Breast epithelium (tissue), 4 donors: ENCODE data around the gene CWC27. TPM values are rescaled to one million over a fixed set of nuclear protein-coding genes. Genes with fewer than 3 reads are reported as not detected.

Source experiments
- DNase-seq, 2 donors: peaks; one replicate each; pipeline ENCODE4 v3.0.0-alpha.2; 2019; ENCODE audit warnings: low spot score in 2 of 2
- H3K27ac ChIP-seq, 2 donors: fragments of 200-600 bp; sonication (generic) in 1 of 2; one replicate each; pipeline ENCODE4 v1.5.1; 2016 to 2019; ENCODE audit warnings: mild to moderate bottlenecking in 1 of 2
- H3K27me3 ChIP-seq, 2 donors: fragments of 200-600 bp; sonication (generic) in 1 of 2; one replicate each; pipeline versions ENCODE4 v1.5.1 to v1.6.0; 2017 to 2019; ENCODE audit warnings: control low read depth in 1 of 2, mild to moderate bottlenecking in 1 of 2
- H3K36me3 ChIP-seq: fragments of 200-600 bp; one replicate; pipeline ENCODE4 v1.5.1; 2019
- H3K4me1 ChIP-seq, 2 donors: fragments of 200-600 bp; sonication (generic); one replicate each; pipeline ENCODE4 v1.5.1; 2016 to 2019; ENCODE audit warnings: control low read depth in 1 of 2
- H3K4me3 ChIP-seq, 3 donors: fragments of 200-600 bp; sonication (generic); 1 replicate in 2 of 3; 2 replicates in 1 of 3; pipeline ENCODE4 v1.5.1; 2016 to 2019; ENCODE audit warnings: mild to moderate bottlenecking in 3 of 3, moderate library complexity in 2 of 3
- H3K9me3 ChIP-seq, 2 donors: fragments of 200-600 bp; sonication (generic) in 1 of 2; one replicate each; pipeline ENCODE4 v1.5.1; 2016 to 2019; ENCODE audit warnings: control low read depth in 1 of 2
- POLR2A ChIP-seq: fragments of 450-650 bp; IDR thresholded peaks from one replicate; pipeline ENCODE4 v1.6.1; 2016; ENCODE audit warnings: antibody characterized with exemption, mild to moderate bottlenecking, moderate library complexity
- POLR2AphosphoS5 ChIP-seq, 3 donors: sonication (generic); formaldehyde crosslinking; IDR thresholded peaks; one replicate each; pipeline ENCODE4 v1.6.1; 2017; ENCODE audit warnings: antibody characterized with exemption in 3 of 3
- intact Hi-C: fragments of 100-400 bp; cut with DNase I; formaldehyde crosslinking; loops from one replicate; pipeline ENCODE4 v1.15.1; 2023; ENCODE audit warnings: low total_unique reads
- total RNA-seq, 3 donors: library from RNA; depleted of rRNA; stranded (reverse); fragments of >200 nt; gene quantifications; one replicate each; pipeline ENCODE4 v1.1.0, GENCODE V29; 2016
- TF ChIP-seq, protein P1 (sequence below), 3 donors: fragments of 450-650 bp; IDR thresholded peaks; one replicate each; pipeline ENCODE4 v1.5.1; 2016 to 2017; ENCODE audit warnings: antibody characterized with exemption in 3 of 3, mild to moderate bottlenecking in 3 of 3, moderate library complexity in 3 of 3

The CWC27 gene
- total RNA-seq, 3 donors from 2014 or later, result 10.6 to 19.9 (median 18.0) TPM

DNA sequence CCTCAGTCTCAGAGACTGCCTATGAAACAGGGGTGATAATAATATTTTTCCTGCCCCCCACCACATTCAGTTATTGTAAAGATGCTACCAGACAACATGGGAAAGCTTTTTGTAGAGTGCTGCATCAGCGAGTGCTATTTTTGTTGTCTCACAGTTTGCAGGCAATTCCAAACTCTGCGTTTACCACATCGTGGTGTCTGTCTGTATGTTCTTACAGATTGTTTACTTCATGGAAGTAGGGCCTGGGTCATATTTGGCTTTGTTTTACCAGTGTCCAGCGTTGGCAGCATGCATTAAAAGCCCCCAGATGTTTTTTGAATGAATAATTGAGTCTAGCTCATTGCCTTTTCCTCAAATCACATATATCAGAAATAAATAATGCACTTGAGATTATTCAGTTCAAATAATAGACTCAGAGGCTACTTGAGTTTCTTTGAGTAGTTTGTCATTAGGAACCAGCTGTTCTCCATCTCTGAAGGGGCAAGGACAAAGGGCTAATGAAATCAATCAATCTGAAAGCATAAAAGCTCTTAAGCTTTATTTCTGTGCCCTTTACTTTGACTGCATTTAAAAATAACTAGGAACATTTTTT is 243.7 kb downstream of the CWC27 start:
- intact Hi-C loops, result no loop called here
- Histone ChIP-seq H3K27ac (no peak overlapping the region), H3K4me1 (no peaks in the 10 kb centered on the region), H3K4me3 (no peak overlapping the region), H3K9me3 (no peaks in the 10 kb centered on the region), H3K36me3 (no peaks in the 10 kb centered on the region), H3K27me3 (no peaks in the 10 kb centered on the region)
- no peak for DNase-seq
- TF ChIP-seq POLR2AphosphoS5 (IDR thresholded peaks at IDR 0.05) (no peak), POLR2A (no peak)
- TF ChIP-seq, protein P1, sequence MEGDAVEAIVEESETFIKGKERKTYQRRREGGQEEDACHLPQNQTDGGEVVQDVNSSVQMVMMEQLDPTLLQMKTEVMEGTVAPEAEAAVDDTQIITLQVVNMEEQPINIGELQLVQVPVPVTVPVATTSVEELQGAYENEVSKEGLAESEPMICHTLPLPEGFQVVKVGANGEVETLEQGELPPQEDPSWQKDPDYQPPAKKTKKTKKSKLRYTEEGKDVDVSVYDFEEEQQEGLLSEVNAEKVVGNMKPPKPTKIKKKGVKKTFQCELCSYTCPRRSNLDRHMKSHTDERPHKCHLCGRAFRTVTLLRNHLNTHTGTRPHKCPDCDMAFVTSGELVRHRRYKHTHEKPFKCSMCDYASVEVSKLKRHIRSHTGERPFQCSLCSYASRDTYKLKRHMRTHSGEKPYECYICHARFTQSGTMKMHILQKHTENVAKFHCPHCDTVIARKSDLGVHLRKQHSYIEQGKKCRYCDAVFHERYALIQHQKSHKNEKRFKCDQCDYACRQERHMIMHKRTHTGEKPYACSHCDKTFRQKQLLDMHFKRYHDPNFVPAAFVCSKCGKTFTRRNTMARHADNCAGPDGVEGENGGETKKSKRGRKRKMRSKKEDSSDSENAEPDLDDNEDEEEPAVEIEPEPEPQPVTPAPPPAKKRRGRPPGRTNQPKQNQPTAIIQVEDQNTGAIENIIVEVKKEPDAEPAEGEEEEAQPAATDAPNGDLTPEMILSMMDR (IDR thresholded peaks at IDR 0.05), result no peak

DNA sequence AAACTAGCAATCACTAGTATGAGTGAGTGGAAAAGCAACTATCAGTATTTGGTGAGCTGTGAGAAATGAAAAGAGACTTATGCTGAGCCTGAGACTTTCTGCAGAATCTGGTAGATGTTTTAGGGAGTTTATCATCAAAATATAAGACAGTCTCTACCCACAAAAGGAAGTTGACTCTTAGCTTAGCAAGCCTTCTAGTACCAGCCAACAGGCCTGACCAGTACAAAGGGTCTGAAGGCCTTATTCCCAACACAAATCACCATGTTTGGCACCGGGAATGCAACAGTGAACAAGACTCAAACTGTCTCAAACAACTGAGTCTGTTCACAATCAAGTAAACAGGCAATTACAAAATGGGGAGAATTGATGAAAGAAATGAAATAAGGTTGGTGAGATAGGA is 244.4 kb downstream of the CWC27 start:
- TF ChIP-seq, protein P1 (IDR thresholded peaks at IDR 0.05), result no peak
- TF ChIP-seq POLR2AphosphoS5 (IDR thresholded peaks at IDR 0.05), result no peak
- TF ChIP-seq POLR2A, result no peak
- Histone ChIP-seq H3K4me3 (no peak overlapping the region), H3K27me3 (no peaks in the 10 kb centered on the region), H3K27ac (no peak overlapping the region), H3K4me1 (no peaks in the 10 kb centered on the region), H3K9me3 (no peaks in the 10 kb centered on the region), H3K36me3 (no peaks in the 10 kb centered on the region)
- no peak for DNase-seq
- intact Hi-C loops, result no loop called here

DNA sequence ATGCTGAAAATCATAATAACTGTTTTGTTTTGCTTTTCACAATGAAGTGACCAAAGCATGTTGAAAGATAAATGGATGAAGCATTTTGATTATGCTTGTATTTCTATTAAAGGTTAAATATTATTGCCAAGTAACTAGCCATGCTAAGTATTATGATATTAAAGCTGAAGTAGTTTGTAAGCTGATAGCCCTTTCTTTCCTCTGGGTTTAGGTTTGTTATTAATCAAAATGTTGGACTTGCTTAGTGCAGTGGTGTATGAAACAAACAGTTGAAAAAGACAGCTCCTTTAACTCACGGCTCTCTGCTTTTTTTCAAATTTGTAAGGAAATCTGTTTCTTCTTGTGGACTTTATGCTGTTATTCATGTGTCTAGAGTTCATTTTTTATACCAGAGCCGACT is 246.0 kb downstream of the CWC27 start:
- Histone ChIP-seq H3K4me3 (no peak overlapping the region), H3K27ac (no peak overlapping the region), H3K27me3 (no peaks in the 10 kb centered on the region), H3K4me1 (no peaks in the 10 kb centered on the region), H3K36me3 (no peaks in the 10 kb centered on the region), H3K9me3 (no peaks in the 10 kb centered on the region)
- no peak for DNase-seq
- intact Hi-C loops, result no loop called here
- no peak for TF ChIP-seq POLR2A
- TF ChIP-seq POLR2AphosphoS5 (IDR thresholded peaks at IDR 0.05), result no peak
- TF ChIP-seq, protein P1 (IDR thresholded peaks at IDR 0.05), result no peak

DNA sequence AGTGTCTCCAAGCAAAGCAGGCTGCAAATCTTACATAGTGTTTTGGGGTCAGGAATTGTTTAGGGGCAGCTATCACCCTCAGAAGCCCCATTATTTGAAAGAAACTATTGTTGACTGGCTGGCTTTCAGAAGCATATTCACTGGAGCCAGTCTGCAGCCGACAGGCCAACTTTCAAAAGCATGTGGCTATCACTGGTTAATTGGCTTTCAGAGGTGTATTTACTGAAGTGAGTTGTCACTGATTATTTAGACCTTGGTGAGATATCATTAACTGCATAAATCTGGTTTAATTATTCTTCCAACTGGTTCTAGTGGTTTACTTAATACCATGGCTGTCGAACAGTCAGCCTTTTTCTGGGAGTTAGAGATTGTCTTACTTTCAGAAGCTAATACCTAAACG is 247.0 kb downstream of the CWC27 start:
- TF ChIP-seq POLR2AphosphoS5 (IDR thresholded peaks at IDR 0.05) (no peak), POLR2A (no peak)
- TF ChIP-seq, protein P1 (IDR thresholded peaks at IDR 0.05), result no peak
- H3K9me3 ChIP-seq, result no peaks in the 10 kb centered on the region
- no peaks in the 10 kb centered on the region for H3K27me3 ChIP-seq
- intact Hi-C loops, result no loop called here
- H3K36me3 ChIP-seq, result no peaks in the 10 kb centered on the region
- no peak for DNase-seq
- H3K4me1 ChIP-seq, result no peaks in the 10 kb centered on the region
- H3K4me3 ChIP-seq, result no peak overlapping the region
- H3K27ac ChIP-seq, result no peak overlapping the region

DNA sequence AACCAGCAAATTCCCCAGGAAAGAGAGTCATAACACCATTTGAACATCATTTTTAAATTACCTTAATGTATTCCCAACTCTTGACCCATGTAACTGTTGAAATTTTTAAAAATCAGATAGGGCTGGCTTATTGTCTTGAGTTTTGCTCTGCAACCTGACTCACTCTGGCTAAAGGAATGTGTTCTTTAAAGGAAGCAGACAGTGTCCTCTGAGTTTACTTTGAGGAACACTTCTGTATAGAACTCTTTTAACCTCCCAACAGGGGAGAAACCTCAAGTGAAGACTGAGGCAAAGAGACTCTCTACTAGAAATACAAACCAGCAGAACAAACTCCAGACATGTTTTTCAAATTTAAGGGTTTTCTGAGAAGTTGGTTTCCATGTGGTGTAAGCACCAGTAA is 248.9 kb downstream of the CWC27 start:
- TF ChIP-seq, protein P1 (IDR thresholded peaks at IDR 0.05), result no peak
- TF ChIP-seq POLR2A (no peak), POLR2AphosphoS5 (IDR thresholded peaks at IDR 0.05) (no peak)
- Histone ChIP-seq H3K4me3 (no peak overlapping the region), H3K4me1 (no peaks in the 10 kb centered on the region), H3K36me3 (no peaks in the 10 kb centered on the region), H3K27ac (no peak overlapping the region), H3K9me3 (no peaks in the 10 kb centered on the region), H3K27me3 (no peaks in the 10 kb centered on the region)
- DNase-seq, result no peak
- intact Hi-C loops, result no loop called here
